Esophagus squamous epithelium (tissue), 4 donors: ENCODE measurements around the gene CPTP.

ENCODE experiments used
- POLR2A ChIP-seq, 4 donors: fragments of 450-650 bp; IDR thresholded peaks; one replicate each; pipeline ENCODE4 v1.6.1; 2017; ENCODE audit warnings: antibody characterized with exemption in 4 of 4, mild to moderate bottlenecking in 4 of 4, moderate library complexity in 3 of 4
- TF ChIP-seq, protein P1 (sequence below), 6 experiments: fragments of 450-650 bp in 4 of 6; fragments of 200-600 bp in 2 of 6; sonication (generic) in 2 of 6; IDR thresholded peaks; one replicate each; pipeline ENCODE4 v1.5.1; 2016 to 2019; ENCODE audit warnings: antibody characterized with exemption in 6 of 6, mild to moderate bottlenecking in 4 of 6, moderate library complexity in 4 of 6

DNA sequence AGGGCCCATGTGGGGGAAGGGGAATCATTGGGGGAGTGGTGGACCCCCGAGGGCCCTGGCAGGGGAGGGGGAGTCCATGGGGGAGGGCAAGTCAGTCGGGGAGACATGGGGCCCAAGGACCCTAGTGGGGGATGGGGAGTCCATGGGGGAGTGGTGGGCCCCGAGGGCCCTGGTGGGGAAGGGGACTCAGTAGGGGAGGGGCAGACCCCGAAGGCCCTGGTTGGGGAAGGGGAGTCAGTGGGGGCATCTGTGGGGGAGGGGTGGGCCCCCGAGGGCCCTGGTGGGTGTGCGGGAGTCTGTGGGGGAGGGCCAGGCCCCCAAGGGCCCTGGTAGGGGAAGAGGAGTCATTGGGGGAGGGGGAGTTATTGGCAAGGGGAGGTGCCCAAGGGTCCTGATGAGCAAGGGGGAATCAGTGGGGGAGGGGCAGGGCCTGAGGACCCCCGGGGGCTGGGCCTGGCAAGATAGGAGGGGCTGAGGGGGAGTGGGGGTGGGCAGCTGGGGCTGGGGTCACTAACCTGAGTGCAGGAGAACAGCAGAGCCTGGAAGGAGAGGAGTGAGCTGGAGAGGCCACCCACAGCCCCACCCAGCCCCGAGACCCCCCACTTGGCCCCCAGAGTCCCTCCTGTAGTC, 31.7 kb downstream of the CPTP start:
- no peak for TF ChIP-seq POLR2A (IDR thresholded peaks at IDR 0.05)
- TF ChIP-seq, protein P1, sequence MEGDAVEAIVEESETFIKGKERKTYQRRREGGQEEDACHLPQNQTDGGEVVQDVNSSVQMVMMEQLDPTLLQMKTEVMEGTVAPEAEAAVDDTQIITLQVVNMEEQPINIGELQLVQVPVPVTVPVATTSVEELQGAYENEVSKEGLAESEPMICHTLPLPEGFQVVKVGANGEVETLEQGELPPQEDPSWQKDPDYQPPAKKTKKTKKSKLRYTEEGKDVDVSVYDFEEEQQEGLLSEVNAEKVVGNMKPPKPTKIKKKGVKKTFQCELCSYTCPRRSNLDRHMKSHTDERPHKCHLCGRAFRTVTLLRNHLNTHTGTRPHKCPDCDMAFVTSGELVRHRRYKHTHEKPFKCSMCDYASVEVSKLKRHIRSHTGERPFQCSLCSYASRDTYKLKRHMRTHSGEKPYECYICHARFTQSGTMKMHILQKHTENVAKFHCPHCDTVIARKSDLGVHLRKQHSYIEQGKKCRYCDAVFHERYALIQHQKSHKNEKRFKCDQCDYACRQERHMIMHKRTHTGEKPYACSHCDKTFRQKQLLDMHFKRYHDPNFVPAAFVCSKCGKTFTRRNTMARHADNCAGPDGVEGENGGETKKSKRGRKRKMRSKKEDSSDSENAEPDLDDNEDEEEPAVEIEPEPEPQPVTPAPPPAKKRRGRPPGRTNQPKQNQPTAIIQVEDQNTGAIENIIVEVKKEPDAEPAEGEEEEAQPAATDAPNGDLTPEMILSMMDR (IDR thresholded peaks at IDR 0.05), result no peak
